ENCODE data around the gene GJC2. TPM values are rescaled to one million over a fixed set of nuclear protein-coding genes. Genes with fewer than 3 reads are reported as not detected.

Gene GJC2
- total RNA-seq, 3 donors from 2014 or later, result 1.3 TPM

GRCh38 chr1:228207851-228208821, 58.4 kb downstream of the GJC2 start, which contains the start of gene OBSCN:
OBSCN (plus strand) TSS chr1:228208044; CDS start chr1:228211784, 3,740 bp downstream.
- no peak within 1 kb of the TSS for H3K4me3 ChIP-seq
- H3K9me3 ChIP-seq, result peaks cover 0 to 3% of the 10 kb centered on the region in 2 donors
- no peaks in the 10 kb centered on the region for H3K36me3 ChIP-seq
- H3K27ac ChIP-seq, result no peak within 1 kb of the TSS
- H3K27me3 ChIP-seq, result no peaks in the 10 kb centered on the region
- TF ChIP-seq CTCF (IDR thresholded peaks at IDR 0.05), result no peak
- no peak for TF ChIP-seq POLR2A (IDR thresholded peaks at IDR 0.05)
- no peak for TF ChIP-seq POLR2AphosphoS5 (IDR thresholded peaks at IDR 0.05)
- intact Hi-C loops (cut with DNase I; ENCODE audit: low total_unique reads), result no loop called here
- peak in 1 of 2 donors; percentile 11 for DNase-seq (ENCODE audit: low spot score in 2 of 2)
- no peaks in the 10 kb centered on the region for H3K4me1 ChIP-seq

GRCh38 chr1:228208831-228209551, 59.3 kb downstream of the GJC2 start:
- Histone ChIP-seq H3K4me1 (no peaks in the 10 kb centered on the region), H3K4me3 (no peak overlapping the region), H3K27ac (no peak overlapping the region), H3K36me3 (no peaks in the 10 kb centered on the region), H3K27me3 (no peaks in the 10 kb centered on the region), H3K9me3 (peaks cover 0 to 3% of the 10 kb centered on the region in 2 donors)
- intact Hi-C loops (cut with DNase I; ENCODE audit: low total_unique reads), result no loop called here
- peak in 1 of 2 donors; percentile 15 for DNase-seq (ENCODE audit: low spot score in 2 of 2)
- TF ChIP-seq POLR2A (IDR thresholded peaks at IDR 0.05) (no peak), CTCF (IDR thresholded peaks at IDR 0.05) (no peak), POLR2AphosphoS5 (IDR thresholded peaks at IDR 0.05) (no peak)

Other genes starting within 250 kb of the GJC2 start
- gene WNT9A, start 202.0 kb upstream of the GJC2 start, total RNA-seq, result 1 to 10 TPM; 1.1 to 2.5 (median 1.3) TPM
- gene WNT3A, start 142.9 kb upstream of the GJC2 start, total RNA-seq, result under 1 TPM in 1 of 3 donors, not detected in 2; 0.29 TPM
- 100 to 1,000 TPM; 263 to 295 (median 292) TPM for gene ARF1, start 67.2 kb upstream of the GJC2 start, total RNA-seq
- gene C1orf35, start 46.6 kb upstream of the GJC2 start, total RNA-seq, result 10 to 100 TPM; 11.5 to 17.0 (median 15.7) TPM
- gene MRPL55, start 40.6 kb upstream of the GJC2 start, total RNA-seq, result 100 to 1,000 TPM in 2 of 3 donors, 10 to 100 TPM in 1; 76.4 to 108 (median 102) TPM
- 100 to 1,000 TPM; 218 to 413 (median 333) TPM for gene GUK1, start 9.7 kb upstream of the GJC2 start, total RNA-seq
- 1 to 10 TPM; 3.4 to 4.1 (median 3.9) TPM for gene IBA57, start 15.9 kb downstream of the GJC2 start, total RNA-seq
- 10 to 100 TPM in 2 of 3 donors, 1 to 10 TPM in 1; 3.0 to 40.0 (median 27.9) TPM for gene OBSCN, start 58.1 kb downstream of the GJC2 start, total RNA-seq

Measured in breast epithelium (tissue), 4 donors.